Measurements from ENCODE around the gene TSHZ1.
A peak's percentile ranks its signal among the peaks of the same experiment; 100 is the strongest.

TSHZ1 gene

DNA sequence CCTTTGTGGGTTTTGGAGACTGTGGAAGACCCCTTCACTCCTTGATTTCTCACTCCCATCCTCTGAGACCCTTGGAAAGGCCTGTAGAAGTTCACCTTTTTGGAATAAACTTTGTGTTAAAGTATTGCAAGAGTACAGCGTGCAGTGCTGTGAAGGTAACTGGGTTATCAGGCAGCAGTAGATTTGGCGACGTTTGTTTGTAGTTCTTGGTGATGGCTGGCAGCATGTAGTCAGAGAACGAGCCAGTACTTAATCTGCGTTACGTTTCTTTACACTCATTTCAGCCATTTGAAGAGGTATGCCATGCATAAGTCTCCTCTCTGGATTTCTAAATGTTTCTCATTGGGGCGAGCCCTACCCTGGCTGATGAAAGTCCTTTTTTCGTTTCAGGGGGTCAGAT lies 64.6 kb downstream of the TSHZ1 start:
- no peak for DNase-seq (ENCODE audit: low spot score)

DNA sequence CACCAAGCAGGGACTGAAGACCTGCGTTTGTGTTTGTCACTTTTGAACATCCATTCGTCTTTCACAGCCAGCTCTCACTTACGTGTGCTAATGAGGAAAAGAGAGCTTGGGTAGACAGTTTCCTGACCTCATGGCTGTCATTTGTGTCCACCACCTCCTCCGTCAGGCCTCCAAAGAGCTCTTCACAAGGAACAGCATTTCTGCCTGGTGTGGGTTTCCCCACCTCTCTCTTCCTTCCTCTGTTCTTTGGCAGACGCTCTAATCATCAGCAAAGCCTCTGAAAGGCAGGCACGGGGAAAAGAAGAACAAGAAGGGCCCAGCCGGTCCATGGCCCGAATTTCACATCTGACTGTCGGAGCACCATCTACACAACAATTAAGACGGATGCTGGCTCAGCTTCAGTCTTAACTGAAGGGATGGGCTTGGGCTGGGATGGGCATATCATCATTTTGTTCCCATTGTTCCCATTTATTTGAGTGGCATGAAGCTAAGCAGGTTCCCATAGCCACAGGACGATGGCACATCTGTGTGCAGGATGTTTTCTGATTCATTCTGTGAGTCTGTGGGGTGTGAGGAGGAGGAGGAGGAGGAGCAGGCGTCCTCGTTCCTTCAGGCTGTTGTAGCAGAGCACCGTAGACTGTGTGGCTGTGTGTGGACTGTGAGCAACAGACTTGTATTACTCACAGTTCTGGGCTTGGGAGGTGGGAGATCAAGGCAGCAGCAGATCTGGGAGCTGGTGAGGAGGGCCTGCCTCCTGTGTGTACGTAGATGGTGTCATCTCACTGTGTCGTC lies 66.4 kb downstream of the TSHZ1 start:
- DNase-seq (ENCODE audit: low spot score), result no peak

DNA sequence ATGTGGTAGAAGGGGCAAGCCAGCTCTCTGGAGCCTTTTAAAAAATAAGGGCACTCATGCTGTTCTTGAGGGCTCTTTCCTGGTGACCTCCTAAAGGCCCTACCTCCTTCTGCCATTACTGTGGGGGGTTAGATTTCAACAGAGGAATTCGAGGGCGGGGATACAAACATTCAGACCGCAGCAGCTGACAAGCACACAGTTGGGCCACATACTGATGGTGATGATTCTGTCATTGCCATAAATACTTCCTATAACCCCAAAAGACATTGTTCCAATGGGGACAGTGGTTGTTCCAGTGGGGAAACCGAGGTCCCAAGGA lies 67.0 kb downstream of the TSHZ1 start:
- DNase-seq (ENCODE audit: low spot score), result no peak

DNA sequence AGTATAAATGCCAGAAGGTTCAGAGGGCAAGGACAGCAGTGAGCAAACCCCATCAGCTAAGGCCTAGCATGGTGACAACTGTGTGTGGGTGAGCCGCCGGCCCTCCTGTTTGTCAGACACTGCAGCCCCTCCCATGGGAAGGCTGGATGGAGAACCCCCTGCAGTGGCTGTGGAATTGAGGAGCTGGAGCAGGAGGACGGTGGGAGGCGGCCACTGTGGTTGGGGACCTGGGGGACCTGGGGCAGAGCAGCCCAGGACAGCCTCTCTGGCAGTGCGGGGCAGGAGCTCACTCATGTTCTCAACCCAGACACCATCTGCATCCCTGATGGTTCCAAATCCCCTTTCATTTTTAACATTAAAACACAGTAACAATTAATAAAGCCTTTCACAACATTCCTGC lies 68.8 kb downstream of the TSHZ1 start:
- no peak for DNase-seq (ENCODE audit: low spot score)

DNA sequence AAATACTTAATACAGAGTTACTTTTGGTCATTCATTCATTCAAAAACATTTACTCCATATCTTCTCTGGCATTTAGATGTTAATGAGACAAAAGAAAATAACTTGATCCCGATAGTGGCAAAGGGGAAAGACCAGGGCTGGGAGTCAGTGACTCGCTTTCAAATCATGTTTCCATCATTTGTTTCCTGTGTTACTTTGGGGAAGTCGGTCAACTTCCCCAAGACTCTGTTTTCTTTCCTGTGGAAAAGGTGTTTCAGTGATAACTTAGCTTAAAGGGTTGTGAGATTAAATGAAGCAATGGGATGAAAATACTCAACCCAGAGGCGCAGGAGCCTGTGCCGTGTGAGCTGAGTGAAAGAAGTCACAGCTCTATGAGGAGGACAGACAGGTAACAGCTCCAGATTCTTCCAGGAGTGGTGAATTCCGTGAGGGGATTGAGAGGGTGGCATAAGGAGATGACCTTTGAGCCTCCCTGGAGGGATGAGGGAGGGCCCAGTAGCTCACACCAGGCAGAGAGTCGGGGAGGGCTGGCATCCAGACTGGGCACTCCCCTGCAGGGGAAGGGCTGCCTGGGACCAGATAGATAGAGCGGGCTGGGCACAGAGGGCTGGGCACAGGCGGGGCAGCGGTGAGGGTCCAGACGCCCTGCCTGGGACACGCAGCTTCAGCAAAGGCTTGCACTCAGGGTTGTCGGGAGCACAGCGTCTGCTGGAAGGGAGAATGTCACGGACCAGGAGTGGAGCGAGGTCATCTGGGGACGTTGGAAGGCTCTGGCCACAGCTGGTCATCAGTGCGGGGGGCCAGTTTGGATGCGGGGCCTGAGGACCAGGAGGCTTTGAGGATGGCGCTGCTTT lies 70.1 kb downstream of the TSHZ1 start:
- DNase-seq (ENCODE audit: low spot score), result peak; percentile 14

DNA sequence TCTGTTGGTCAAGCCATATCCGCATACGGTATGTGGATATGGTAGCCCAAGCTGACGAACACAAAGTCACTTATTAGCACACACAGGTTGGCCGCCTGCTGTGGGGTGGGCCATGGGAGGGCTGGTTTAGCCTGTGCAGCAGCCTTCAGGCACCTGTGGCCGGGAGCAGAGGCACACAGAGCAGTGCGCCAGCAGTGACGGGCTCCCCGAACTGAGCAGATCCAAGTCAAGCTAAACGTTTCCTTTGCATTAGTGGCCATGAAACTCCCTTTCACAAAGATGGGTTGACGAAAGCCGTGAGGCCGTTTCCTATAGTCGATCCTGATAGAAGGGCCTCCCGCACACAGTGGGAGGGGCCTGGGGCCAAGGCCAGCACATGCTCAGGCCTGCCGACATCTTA lies 72.1 kb downstream of the TSHZ1 start:
- DNase-seq (ENCODE audit: low spot score), result no peak

DNA sequence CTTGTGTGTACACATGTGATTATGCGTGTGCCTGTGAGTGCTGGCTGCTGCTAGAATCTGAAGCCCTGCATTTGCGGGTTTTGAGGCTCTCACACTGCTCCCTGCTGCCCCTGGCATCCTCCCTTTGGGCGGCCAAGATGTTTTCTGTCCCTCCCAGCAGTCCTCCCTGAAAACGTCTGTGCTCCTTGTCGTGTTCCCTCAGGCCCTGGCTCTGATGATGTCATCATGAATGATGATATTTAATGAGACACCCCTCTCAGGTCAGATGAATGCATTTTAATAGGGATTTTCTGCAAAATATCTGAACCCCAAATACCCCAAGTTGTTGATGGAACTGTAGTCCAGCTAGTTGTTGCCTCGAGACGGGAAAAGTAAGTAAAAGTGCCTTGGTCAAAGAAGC lies 73.1 kb downstream of the TSHZ1 start:
- no peak for DNase-seq (ENCODE audit: low spot score)

DNA sequence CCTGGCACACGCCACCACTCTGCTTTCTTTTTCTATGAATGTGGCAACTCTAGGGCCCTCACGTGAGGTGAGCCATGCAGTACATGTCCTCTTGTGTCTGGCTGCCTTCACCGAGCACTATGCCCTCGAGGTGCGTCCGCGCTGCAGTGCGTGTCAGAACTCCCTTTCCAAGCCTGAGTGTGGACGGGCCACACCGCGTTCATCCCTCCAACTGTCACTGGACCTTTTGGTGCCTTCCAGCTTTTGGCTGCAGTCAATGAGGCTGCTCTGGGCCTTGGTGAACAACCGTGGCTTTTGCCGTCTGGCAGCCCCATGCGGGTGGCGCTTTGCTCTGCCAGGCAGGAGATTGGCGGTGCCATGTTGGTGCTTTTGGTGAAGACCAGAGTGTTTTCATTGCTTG lies 74.0 kb downstream of the TSHZ1 start:
- no peak for DNase-seq (ENCODE audit: low spot score)

DNA sequence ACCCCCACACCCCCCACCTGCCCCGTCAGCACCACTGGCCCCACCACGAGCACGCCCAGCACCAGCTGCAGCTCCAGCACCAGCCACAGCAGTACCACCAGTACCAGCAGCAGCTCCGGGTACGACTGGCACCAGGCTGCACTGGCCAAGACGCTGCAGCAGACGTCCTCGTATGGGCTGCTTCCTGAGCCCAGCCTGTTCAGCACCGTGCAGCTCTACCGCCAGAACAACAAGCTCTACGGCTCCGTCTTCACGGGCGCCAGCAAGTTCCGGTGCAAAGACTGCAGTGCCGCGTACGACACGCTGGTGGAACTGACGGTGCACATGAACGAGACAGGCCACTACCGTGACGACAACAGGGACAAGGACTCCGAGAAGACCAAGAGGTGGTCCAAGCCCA lies 75.3 kb downstream of the TSHZ1 start:
- DNase-seq (ENCODE audit: low spot score), result no peak

DNA sequence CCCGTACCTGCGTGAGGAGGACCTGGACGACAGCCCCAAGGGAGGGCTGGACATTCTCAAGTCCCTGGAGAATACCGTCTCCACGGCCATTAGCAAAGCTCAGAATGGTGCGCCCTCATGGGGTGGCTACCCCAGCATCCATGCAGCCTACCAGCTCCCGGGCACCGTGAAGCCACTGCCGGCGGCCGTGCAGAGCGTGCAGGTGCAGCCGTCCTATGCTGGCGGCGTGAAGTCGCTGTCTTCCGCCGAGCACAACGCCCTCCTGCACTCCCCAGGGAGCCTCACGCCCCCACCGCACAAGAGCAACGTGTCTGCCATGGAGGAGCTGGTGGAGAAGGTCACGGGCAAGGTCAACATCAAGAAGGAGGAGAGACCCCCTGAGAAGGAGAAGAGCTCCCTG lies 76.4 kb downstream of the TSHZ1 start:
- DNase-seq (ENCODE audit: low spot score), result no peak

DNA sequence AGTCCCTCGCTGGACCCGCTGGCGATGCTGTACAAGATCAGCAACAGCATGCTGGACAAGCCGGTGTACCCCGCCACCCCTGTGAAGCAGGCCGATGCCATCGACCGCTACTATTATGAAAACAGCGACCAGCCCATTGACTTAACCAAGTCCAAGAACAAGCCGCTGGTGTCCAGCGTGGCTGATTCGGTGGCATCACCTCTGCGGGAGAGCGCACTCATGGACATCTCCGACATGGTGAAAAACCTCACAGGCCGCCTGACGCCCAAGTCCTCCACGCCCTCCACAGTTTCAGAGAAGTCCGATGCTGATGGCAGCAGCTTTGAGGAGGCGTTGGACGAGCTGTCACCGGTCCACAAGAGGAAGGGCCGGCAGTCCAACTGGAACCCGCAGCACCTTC lies 77.1 kb downstream of the TSHZ1 start:
- DNase-seq (ENCODE audit: low spot score), result no peak

DNA sequence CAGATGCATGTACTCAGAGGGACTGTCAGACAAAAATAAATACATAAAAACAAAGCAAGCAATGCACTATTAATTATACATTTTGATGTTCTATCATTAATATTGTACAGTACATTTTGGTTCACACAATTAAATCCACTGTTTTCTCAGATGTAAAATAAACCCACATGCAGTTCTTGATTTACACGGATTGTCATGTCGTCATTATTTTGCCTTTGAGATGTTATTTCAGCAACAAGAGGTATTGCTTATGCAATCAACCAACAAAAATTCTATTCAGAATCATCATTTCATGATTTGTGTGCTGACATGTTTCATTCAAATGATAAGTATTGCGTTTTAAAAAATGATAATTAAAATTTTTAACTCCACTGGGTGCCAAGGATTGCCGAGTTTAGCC lies 79.2 kb downstream of the TSHZ1 start:
- DNase-seq (ENCODE audit: low spot score), result no peak

DNA sequence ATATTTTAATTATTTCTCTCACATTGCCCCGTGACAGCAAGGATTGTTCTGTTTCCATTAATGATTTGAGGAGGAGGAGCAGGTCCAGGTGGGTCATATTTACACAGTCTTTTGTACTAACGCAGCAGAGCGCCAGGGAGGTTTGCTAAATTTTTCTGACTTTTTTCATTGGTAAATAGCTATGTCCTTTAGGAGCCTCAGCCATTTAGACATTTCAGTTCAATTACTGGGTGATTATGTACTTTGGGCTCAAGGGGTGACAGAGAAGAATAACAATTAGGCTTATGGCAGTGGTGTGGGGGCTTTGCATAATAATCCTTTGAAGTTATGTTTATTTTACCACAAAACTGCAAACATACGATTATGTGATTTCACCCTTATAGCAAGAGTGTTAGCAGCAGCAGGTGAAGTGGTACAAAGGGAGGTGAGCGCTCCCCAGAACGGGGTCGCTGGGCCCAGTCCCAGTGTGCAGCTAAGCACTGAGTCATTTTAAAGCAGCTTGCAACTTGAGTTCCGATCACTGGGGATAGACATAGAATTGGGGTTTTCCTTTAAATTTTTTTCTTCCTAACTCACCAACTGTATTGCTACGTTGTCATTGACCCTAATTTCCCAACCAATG lies 80.3 kb downstream of the TSHZ1 start:
- no peak for DNase-seq (ENCODE audit: low spot score)

DNA sequence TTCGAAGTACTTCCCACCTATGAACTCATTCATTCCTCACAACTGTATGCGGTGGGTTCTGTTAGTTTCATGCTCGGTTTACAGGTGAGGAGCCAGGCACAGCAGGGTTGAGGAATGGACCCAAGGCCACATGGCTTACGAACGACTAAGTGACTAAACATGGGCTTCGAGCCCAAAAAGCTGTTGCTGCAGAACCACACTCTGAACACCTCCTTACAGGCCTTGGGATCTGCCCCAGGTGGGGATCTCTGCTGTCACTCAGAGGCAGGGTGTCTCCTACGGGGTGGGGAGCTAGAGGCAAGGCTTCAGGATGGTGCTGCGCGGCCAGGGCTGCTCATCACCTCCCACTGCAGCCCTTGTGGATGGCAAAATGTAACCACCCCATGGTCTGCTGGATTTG lies 80.9 kb downstream of the TSHZ1 start:
- DNase-seq (ENCODE audit: low spot score), result no peak

DNA sequence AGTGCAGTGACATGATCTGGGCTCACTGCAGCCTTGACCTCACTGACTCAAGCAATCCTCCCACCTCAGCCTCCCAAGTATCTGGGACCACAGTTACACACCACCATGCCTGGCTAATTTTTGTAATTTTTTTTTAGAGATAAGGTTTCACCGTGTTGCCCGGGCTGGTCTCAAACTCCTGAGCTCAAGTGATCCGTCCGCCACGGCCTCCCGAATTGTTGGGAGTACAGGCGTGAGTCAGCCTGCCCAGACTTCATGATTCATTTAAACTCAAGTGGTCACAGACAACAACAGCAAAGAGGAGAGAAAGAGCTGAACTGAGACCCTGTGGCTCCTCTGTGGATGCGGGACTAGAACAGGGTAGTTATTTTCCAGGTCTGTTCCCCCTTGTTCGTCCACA lies 83.0 kb downstream of the TSHZ1 start:
- no peak for DNase-seq (ENCODE audit: low spot score)

DNA sequence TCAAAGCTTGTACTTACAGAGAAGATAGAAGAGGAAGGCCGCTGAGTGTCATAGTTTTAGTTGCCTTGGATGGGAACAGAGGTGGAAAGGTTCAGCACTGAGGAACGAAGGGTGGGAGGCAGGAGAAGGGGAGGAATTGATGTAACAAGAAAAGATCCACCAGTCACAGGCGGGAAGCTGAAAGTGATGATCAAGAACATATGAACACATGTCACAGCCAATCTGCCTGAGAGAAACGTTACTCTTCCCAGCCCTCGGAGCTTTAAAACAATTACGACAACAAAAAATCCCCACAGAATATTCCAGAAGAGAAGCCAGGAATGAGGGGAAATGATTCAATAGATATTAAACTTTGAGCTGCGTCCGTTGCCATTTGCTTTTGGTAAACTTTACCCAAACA lies 87.1 kb downstream of the TSHZ1 start:
- no peak for DNase-seq (ENCODE audit: low spot score)

DNA sequence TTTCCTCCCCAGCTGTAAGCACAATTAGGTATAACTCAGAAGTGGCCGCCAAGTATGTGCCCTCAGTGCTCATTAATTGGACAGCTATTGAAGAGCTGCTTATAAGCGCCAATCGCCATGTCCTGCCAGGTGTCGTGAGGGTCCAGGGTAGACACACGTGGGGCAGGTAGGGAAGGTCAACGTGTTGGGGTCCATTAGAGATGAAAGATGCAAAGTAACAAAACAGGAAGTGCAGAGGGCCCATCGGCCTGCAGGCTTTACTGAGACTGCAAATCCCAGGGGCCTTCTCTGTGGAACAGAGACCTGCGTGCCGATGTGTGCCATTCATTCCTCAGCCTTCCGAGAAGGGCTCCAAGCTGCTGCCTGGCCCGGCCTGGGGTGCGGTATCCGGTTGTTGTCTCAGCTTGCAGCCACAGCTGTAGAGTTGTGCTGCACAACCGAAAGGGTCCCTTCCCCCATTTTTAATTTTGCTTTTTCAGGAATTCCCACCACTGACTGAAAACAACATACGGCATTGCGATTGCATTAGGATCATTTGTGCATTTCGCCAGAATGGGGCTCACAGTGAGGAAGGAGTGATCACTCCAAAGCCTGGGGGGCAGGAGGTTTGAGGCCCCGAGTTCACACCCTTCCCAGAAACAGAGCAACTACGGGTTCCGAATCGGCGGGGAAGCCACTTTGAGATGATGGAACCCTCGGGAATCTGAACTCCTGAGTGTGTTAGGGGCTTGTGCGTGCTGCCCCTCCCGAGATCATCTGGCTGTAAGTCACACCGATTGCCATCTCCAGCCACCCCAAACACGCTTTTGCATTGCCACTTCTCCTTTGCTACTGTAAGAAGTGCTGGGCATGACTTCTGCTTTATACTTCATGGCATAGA lies 94.3 kb downstream of the TSHZ1 start:
- DNase-seq (ENCODE audit: low spot score), result no peak

DNA sequence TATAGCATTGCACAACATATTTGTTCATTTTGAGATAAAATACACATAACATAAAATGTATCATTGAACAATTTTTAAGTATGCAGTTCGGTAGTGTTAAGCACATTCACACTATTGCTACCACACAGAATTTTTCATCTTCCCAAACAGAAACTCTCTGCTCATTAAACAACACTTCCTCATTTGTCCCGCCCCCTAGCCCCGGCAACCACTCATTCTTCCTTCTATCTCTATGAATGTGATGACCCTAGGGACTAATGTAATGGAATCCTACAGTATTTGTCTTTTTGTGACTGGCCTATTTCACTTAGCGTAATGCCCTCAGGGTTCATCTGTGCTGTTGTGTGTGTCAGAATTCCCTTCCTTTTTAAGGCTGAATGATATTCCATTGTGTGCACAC lies 95.4 kb downstream of the TSHZ1 start:
- no peak for DNase-seq (ENCODE audit: low spot score)

DNA sequence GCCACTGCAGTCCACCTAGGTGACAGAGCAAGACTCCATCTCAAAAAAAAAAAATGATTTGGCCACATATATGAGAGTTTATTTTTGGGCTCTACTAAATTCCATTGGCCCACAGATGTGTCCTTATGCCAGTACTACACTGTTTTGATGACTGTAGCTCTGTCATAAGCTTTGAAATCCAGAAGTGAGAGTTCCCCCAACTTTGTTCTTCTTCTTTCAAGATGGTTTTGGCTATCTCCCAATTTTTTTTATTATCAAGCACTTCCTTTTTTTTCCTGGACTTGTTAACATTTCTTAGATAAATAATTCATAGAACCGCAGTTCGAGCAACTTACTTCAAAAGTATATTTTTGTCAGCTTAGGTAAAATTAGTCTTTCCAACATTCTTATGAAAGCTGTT lies 96.9 kb downstream of the TSHZ1 start:
- no peak for DNase-seq (ENCODE audit: low spot score)

DNA sequence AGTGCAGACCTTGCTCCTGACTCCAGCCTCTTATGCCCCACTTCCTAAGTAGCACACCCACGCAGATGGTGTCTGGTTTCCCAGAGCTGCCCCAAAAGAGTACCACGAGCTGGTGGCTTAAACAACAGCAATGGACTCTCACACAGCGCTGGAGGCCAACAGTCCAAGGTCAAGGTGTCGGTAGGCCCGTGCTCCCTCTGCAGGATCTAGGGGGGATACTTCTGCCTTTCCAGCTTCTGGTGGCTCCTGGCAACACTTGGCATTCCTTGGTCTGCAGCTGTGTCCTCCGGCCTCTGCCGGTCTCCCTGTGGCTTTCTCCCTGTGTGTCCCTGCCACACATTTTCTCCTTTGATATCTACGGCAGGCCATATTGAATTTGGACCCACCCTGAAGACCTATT lies 99.0 kb downstream of the TSHZ1 start:
- no peak for DNase-seq (ENCODE audit: low spot score)

DNA sequence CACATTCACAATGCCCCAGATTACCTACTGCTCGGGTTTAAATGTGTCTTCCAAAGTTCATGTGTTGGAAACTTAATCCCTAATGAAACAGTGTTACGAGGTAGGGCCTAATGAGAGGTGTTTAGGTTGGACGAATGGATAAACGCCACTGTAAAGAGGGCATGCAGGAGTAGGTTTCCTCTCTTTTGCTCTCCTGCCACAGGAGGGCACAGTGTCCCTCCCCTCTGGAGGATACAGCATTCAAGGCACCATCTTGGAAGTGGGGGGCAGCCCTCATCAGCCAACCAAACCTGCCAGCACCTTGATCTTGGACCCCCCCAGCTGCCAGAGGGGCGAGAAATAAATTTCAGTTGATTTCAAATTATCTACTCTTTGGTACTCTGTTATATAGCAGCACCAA lies 103.5 kb downstream of the TSHZ1 start:
- DNase-seq (ENCODE audit: low spot score), result no peak

DNA sequence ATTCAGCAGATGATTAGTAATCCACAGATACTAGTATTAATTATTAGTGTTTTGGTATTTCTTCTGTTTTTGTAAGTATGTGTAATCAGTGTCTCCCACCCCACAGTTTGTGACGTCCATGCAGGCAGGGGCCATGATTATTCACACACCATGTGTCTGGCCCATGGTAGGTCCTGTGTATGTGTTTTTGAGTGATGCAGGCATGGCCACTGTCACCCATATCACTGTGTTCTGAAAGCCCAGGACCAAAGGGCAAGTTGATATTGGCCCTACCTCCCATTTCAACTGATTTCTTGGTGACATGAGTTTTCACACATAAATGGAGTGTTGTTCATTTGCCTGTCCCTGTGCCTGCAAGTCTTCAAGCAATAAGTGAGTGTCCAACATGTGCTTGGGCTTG lies 104.0 kb downstream of the TSHZ1 start:
- DNase-seq (ENCODE audit: low spot score), result no peak
